GM21381 (cell line): ENCODE measurements around the gene RIMS1.

Experiments used
- ATAC-seq: cut with Tn5 transposase; IDR thresholded peaks from one replicate; pipeline ENCODE4 v1.9.1; 2021; ENCODE audit warnings: mild to moderate bottlenecking, moderate library complexity; ENCODE audit not compliant: unreplicated experiment

RIMS1 gene

GRCh38 chr6:72410769-72411168 is 524.4 kb downstream of the RIMS1 start:
- ATAC-seq = no peak

- peak; percentile 79 for ATAC-seq
Observed at GRCh38 chr6:72411872-72412708, 525.7 kb downstream of the RIMS1 start.

- ATAC-seq = no peak
Observed at GRCh38 chr6:72412709-72413044, 526.3 kb downstream of the RIMS1 start.

GRCh38 chr6:72413884-72414283 is 527.5 kb downstream of the RIMS1 start:
- ATAC-seq = no peak

GRCh38 chr6:72414657-72415056 is 528.3 kb downstream of the RIMS1 start:
- no peak for ATAC-seq

- ATAC-seq = no peak
Observed at GRCh38 chr6:72416744-72417465, 530.6 kb downstream of the RIMS1 start.

GRCh38 chr6:72417759-72418158 is 531.4 kb downstream of the RIMS1 start:
- ATAC-seq = no peak

- no peak for ATAC-seq
Observed at GRCh38 chr6:72418495-72418894, 532.1 kb downstream of the RIMS1 start.

- ATAC-seq = no peak
Observed at GRCh38 chr6:72419966-72420365, 533.6 kb downstream of the RIMS1 start.

GRCh38 chr6:72420409-72420808 is 534.1 kb downstream of the RIMS1 start:
- no peak for ATAC-seq

GRCh38 chr6:72421387-72421786 is 535.0 kb downstream of the RIMS1 start:
- ATAC-seq = no peak

- no peak for ATAC-seq
Observed at GRCh38 chr6:72422171-72422570, 535.8 kb downstream of the RIMS1 start.

GRCh38 chr6:72424476-72424875 is 538.1 kb downstream of the RIMS1 start:
- no peak for ATAC-seq

GRCh38 chr6:72425003-72425681 is 538.8 kb downstream of the RIMS1 start:
- ATAC-seq = no peak

- ATAC-seq = no peak
Observed at GRCh38 chr6:72440611-72441010, 554.3 kb downstream of the RIMS1 start.

- no peak for ATAC-seq
Observed at GRCh38 chr6:72446430-72446829, 560.1 kb downstream of the RIMS1 start.
